ENCODE data around the gene RLN1. TPM values are rescaled to one million over a fixed set of nuclear protein-coding genes. Genes with fewer than 3 reads are reported as not detected.

RLN1 gene
- total and polyA plus RNA-seq, 2 experiments from 2014 or later = 1.2 to 3.0 TPM

- TF ChIP-seq ZNF462 (CRISPR knock-in tag; IDR thresholded peaks at IDR 0.05) (no peak), EZH2 (IDR thresholded peaks at IDR 0.05; ENCODE audit: low read depth, unreplicated experiment) (no peak), CREB1 (CRISPR knock-in tag; IDR thresholded peaks at IDR 0.05; ENCODE audit: low read depth) (no peak)
Measured at GRCh38 chr9:5288591-5288990, 51.1 kb downstream of the RLN1 start (continued).

- Histone ChIP-seq H3K27me3 (ENCODE audit: insufficient read depth) (no peaks in the 10 kb centered on the region), H4K20me1 (replicated peaks; ENCODE audit: insufficient read depth) (no peaks in the 10 kb centered on the region), H3F3A (replicated peaks; ENCODE audit: low read depth) (no peaks in the 10 kb centered on the region), H3K79me2 (replicated peaks; ENCODE audit: insufficient read depth) (no peaks in the 10 kb centered on the region), H3K4me1 (ENCODE audit: insufficient read depth) (no peaks in the 10 kb centered on the region), H3K36me3 (ENCODE audit: insufficient read depth) (no peaks in the 10 kb centered on the region), H2AFZ (no peak overlapping the region), H3K4me3 (no peak overlapping the region), H3K4me2 (no peak overlapping the region), H3K27ac (ENCODE audit: low read depth) (no peak overlapping the region), H3K9me2 (ENCODE audit: insufficient read depth) (no peaks in the 10 kb centered on the region)
- no peaks in the 10 kb centered on the region for H3K4me1 Mint-ChIP-seq
- DNase-seq (ENCODE audit: low spot score) (no peak), ATAC-seq (no peak)
- H3K27me3 Mint-ChIP-seq (ENCODE audit: insufficient read depth, low read depth, poor library complexity) = no peaks in the 10 kb centered on the region
- H3K36me3 Mint-ChIP-seq (ENCODE audit: low read depth) = no peaks in the 10 kb centered on the region
- no peak overlapping the region for H3K4me3 Mint-ChIP-seq
- no peaks in the 10 kb centered on the region for H3K9me3 Mint-ChIP-seq
- H3K27ac Mint-ChIP-seq = no peak overlapping the region
- no peak for TF ChIP-seq STAT1 (IDR thresholded peaks at IDR 0.05; ENCODE audit: unreplicated experiment)
- TF ChIP-seq POLR2AphosphoS5 (IDR thresholded peaks at IDR 0.05; ENCODE audit: low read depth) = no peak
- TF ChIP-seq ZNF114 (CRISPR knock-in tag; IDR thresholded peaks at IDR 0.05) = no peak
- no peak for TF ChIP-seq ZNF331 (CRISPR knock-in tag; IDR thresholded peaks at IDR 0.05; ENCODE audit: low read depth)
- TF ChIP-seq ZNF462 (CRISPR knock-in tag; IDR thresholded peaks at IDR 0.05) = no peak
- TF ChIP-seq CREB1 (CRISPR knock-in tag; IDR thresholded peaks at IDR 0.05; ENCODE audit: low read depth) = no peak
- TF ChIP-seq EZH2 (IDR thresholded peaks at IDR 0.05; ENCODE audit: low read depth, unreplicated experiment) = no peak
Measured at GRCh38 chr9:5286262-5286661, 53.4 kb downstream of the RLN1 start.
